ENCODE data around the gene HSPA2.

The HSPA2 gene
- total RNA-seq, result 46.3 reads per million, percentile 66 among the genes with 10 or more reads in this experiment

DNA sequence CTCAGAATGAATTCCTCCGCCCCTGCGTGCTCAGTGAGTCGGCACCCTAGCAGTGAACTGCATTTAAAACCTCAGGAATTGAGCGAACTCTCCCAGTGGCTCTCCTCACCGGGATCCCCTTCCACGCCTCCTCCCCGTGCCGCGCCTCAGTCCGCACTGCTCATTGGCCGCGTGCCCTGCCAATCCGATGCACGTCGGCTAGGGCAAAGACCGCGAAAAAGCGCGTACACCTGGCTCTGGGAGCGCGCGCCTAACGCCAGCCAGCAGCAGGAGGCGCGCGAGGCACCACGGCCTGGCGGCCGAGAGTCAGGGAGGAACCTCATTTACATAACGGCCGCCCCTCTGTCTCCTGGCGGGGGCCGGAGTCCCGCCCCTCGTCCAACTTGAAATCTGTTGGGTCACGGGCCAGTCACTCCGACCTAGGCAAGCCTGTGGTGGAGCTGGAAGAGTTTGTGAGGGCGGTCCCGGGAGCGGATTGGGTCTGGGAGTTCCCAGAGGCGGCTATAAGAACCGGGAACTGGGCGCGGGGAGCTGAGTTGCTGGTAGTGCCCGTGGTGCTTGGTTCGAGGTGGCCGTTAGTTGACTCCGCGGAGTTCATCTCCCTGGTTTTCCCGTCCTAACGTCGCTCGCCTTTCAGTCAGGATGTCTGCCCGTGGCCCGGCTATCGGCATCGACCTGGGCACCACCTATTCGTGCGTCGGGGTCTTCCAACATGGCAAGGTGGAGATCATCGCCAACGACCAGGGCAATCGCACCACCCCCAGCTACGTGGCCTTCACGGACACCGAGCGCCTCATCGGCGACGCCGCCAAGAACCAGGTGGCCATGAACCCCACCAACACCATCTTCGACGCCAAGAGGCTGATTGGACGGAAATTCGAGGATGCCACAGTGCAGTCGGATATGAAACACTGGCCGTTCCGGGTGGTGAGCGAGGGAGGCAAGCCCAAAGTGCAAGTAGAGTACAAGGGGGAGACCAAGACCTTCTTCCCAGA is at the start of gene HSPA2:
Gene HSPA2 (plus strand): TSS at position 534 of the 995 bp plus-strand sequence. CDS start 109 bp downstream, at position 643.
- DNase-seq, result peak; percentile 89

DNA sequence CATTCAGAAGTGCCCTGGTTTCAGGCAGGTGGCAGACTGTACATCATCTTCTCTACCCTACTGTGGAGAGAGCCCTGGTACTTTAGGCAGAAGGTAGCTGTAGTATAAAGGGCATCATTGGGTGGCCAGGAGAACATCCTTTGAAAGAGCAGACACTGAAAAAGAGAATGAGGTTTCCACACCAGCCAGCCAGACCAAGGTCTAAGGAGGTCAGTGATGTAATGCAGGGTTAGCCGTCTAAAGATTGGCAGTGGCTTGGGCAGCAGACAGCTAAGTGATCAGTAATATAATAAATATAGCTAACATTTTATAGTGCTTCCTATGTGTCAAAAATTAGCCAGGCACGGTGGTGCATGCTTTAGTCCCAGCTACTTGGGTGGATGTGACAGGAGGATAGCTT is 48.9 kb upstream of the HSPA2 start:
- DNase-seq, result no peak

DNA sequence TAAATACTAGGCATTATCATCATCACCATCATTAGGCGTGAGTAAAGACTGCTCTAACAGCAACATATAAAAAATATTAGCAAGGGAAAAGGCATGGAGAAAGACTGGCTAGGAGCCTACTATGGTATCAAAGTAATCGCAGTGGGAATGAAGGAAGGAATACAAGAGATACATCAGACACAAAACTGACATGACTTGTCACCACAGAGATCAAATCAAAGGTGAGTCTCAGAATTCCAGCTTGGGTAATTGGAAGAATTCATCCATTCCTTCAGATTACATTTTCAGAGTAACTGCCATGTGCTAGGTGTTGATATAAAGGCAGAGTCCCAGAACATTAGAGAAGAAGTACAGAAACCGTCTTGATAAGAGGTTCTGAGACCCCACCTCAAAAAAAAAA is 47.1 kb upstream of the HSPA2 start:
- DNase-seq, result no peak

DNA sequence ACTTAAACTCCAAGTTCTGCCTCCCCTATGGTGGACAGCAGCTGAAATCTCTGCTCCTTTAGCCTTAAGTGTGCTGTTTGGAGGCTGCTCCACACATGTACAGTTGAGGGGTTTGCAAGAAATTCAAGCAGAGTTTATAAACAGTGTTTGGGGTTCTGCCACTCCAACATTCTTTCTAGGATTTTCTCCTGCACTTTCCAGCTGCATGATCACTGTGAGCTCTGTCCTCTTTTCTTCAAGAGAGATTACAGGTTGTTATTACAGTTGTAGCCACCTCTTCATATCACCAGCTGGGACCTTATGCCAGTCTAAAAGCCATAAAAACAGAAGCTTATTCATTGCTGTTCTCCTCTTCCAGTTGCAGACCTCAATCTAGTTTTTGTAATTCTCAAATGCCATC is 45.3 kb upstream of the HSPA2 start:
- no peak for DNase-seq

- DNase-seq, result no peak
Measured at GRCh38 chr14:64496764-64497163, 43.8 kb upstream of the HSPA2 start.

DNA sequence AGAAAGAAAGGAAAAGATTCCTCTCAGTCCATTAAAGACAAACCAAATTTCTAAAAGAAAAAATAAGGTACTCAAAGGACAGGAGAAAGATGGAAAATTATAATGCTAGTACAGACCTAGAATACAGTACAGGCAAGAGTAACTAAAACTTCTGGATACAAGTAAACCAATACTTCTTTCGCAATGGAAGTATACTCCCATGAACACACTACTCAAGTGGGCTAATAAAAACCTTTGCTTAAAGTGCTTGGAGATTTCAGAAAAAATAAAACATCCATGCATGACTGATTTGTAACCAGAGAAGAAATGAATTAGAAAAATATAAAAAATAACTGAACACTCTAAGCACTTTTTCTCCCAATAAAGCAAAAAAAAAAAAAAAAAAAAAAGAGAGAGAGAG is 40.5 kb upstream of the HSPA2 start:
- no peak for DNase-seq

DNA sequence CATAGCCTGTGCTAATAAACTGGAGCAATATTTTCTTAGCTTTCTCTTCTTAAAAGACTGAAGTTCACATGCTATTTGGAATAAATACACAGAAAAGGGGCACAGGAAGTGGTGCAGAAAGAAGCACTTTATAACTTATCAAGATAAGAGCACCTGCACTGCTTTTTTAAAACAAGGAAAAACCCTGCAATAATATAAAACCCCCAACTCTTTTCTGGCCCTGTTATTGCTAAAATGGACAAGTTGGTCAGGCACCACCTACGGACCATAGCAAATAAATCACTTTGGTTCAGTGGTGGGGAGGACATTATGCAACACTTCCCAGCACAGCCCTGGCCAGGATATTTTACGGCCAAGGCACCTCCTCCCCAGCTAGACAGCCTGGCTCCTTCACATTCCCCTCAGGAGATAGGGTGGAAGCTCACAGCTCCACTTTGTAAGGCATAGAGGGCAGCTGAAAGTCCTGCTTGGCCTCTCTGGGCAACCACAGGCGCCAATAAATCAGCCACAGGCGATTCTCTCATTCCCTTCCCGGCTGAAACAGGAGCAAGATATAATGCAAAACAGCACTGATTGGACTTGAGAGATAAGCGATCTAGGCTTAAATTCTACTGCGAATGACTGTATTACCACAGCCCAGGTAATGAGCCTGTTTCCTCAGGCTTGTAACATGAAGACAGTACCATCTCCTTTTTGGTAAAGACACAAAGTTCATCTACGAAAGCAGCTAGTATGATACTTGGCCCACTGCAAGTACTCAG is 39.0 kb upstream of the HSPA2 start:
- peak; percentile 8 for DNase-seq

DNA sequence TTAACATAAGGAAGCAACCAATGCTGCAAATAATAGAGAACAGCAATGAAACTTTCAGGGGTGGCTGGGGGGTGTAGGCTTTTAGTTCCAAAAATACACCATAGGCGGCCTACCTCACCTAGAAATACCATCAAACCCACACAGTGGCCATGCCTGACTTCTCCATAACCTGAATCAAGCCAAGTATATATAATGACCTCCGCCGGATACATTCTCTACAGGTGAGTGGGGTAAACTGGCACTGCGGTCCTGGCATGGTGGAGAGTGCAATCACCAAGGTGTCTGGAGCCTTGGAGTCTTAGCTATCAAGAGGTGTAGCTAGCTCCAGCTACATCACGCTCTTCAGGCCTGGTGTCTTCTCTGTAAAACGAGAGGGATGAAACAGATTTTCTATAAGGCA is 38.1 kb upstream of the HSPA2 start:
- DNase-seq, result peak; percentile 6

DNA sequence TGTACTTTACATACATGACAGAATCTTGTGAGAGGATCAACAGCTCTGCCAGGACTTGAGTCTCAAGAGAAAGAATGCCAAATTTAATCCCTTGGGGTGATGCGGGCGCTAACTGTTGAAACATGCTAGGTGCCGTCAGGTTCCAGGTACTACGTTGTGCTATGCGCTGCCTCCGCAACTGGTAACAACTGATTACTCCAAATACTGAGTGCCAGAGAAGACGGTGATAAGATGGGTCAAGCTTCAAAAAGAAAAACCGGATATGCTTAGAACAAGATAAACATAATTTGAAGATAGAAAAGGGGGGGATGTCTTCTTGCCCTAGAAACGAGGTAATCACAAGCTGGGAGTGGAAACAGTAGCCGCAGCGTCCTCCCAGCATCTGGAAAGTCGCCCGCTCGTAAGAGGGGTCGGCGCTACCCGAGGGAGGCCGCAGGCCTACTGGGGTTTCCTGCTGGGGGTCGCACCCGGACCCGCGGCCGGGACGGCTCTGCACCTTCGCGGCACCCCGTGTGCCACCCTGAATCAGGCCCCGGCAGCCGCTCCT is 37.6 kb upstream of the HSPA2 start:
- DNase-seq, result peak; percentile 14

- DNase-seq, result peak; percentile 100
Measured at GRCh38 chr14:64503434-64504309, 36.9 kb upstream of the HSPA2 start, which contains the start of gene ZBTB25. Gene ZBTB25, minus strand, starts transcription at chr14:64503838. Its CDS starts 13,305 bp downstream, at chr14:64490533.

DNA sequence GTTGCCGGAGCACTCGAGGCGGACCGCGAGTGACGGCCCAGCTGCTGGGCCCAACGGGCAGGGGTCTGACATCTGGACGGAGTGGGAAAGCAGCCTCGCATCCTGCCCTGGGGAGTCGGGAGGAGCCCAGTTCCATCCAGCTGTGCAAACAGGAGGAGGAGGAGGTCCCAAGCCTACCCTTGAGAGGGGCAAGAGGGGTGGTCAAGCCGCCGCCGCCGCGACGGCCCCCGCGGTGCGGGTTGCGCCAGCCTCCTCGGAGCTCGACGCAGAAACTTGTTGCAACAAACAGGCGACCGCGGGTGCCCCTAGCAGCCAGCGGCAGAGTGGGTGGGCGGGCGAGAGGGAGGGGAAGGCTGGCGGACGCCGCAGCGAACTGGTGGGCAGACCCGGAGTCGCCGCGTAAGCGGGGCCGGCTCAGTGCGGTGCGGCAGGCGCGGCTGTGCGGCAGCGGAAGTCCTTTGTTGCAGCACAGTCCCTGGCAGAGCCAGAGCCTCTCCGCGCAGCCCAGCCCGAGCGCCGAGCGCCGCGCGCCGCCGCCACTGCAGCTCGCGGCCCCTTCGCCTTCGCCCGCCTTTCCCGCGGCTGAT is 36.1 kb upstream of the HSPA2 start, which contains the start of gene ZBTB1:
Gene ZBTB1 (plus strand): TSS at position 461 of the 587 bp plus-strand sequence. CDS start 16,735 bp downstream, outside the sequence.
- DNase-seq, result peak; percentile 78

DNA sequence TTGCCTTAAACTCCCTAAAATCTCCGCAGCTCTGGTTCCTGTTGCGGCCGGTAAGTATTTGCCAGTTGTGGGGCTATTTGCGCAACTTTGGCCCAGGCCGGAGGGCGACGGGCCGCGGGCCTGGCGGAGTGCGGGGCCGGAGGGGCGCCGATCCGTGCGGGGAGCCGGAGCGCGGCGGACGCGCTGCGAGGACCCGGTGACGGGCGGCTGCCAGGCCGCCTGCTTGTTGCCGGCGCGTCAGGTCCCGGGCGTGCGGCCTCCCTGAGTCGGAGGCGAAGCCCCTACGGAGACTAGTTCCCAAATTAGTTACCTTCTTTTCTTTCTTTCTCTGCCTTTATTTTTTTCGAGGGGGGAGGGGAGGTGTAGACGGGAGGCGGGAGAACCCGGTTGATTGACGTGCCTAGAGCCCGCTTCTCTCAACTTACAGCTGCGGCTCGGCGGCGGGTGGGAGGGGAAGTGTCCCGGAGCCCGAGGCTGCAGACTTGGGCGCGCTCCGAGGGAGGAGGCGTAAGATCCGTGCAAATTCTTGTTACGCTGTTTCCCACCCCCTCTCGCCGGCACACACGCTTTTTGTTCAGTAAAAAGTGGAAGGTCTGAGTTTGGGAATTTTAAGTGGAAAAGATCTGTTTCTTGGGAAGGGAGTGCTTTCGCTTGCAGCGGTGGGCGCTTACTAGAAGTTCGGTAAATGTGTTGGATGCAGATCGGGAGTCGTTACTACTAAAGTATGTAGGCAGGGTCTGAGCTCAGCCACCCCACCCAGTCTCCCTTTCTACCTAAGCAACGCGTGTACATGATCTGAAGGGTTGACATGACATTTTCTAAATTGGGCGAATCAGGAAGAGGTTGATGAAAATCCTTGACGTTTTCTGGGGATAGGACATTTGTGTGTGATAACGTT is 35.4 kb upstream of the HSPA2 start:
- peak; percentile 80 for DNase-seq

- no peak for DNase-seq
Measured at GRCh38 chr14:64506721-64507120, 33.8 kb upstream of the HSPA2 start.

DNA sequence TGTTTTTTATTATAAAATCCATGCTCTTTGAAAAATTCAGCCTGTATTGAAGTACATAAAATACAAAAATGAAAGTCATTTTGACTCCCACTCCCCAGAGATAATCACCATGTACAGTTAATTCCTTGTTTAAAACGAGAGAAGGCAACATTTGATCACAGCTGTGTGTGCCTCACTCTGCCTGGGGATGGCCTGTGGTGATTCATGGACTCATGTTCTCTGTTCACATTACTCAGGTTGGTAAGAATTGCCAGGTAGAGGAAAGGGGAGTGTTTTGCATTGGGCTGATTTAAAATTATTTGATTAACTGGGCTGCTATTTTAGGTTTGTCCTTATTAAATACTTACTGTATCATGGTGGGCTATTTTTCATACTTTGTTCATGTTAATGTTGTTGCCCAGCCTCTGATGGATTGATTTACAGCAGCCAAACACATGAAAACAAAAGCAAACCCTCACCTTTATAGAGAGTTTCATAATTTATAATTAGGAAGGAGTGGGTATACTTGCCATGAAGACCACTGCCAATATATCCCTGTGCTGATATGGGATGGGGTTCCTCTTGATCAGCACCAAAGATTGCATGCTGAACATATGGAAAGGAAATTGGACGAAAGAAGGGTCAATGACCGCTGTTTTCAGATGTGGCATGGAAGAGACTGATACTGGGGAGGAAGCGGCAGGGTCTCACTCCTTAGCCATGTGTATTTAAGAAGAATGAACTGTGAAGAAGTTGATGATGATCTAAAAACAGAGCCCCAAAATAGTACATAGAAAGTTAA is 33.0 kb upstream of the HSPA2 start:
- no peak for DNase-seq

- no peak for DNase-seq
Measured at GRCh38 chr14:64508215-64508776, 32.2 kb upstream of the HSPA2 start.

DNA sequence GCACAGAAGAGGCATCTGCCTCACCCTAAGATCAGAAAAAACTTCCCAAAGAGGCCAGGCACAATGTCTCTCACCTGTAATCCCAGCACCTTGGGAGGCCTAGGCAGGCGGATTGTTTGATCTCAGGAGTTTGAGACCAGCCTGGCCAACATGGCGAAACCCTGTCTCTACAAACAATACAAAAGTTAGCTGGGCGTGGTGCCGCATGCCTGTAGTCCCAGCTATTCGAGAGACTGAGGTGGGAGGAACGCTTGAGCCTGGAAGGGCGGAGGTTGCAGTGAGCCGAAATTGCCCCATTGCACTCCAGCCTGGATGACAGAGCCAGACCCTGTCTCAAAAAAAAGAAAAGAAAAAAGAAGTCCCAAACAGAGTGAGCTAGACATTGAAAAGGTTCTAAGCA is 31.5 kb upstream of the HSPA2 start:
- DNase-seq, result no peak

GRCh38 chr14:64510825-64511671 is 29.5 kb upstream of the HSPA2 start:
- peak; percentile 63 for DNase-seq

DNA sequence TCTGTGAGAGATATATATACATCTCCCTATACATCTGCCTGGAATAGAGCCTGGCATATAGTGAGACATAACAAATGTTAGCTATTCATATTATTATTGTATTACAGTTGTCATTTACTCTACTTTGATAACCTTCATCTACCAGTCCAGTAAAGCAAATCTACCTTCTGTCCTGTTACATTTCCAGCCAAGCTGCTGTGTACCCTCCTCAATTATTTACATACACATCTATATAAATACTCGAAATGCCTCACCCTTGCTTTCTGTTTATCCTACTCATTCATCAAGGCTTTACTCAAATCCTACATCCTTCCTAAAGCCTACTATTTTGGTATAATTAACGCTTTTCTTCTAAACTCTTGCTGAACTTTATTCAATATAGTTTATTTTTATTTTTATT is 27.3 kb upstream of the HSPA2 start:
- no peak for DNase-seq

Measured in effector CD4-positive, alpha-beta T cell (primary cell).